Measurements from ENCODE around the gene BAIAP2L1. TPM values are rescaled to one million over a fixed set of nuclear protein-coding genes. Genes with fewer than 3 reads are reported as not detected.

Gene BAIAP2L1
- total and polyA plus RNA-seq, 2 experiments from 2014 or later: 24.1 to 38.3 TPM

DNA sequence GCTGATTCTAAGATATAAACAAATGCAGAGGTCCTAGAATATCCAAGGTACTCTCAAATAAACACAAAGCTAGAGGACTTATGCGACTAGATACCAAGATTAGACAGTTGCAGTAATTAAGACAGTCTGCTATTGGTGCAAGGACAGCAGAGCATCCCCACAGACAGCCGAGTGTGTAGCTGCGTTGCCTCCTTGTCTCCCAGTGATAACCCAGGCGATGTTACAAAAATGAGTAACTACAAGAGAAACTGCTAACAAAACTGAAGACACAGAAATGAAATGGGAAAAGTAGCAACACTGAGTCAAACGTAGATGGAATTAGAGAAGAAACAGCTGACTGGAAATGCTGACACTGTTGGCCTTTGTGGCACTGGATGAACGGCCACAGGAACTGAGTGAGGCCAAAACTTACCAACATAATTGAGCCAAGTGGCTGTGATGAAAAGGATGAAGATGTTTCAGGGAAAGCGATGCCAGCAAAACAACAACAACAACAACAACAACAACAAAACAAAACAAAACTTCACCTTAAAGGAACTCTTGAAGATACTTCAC is 54.3 kb downstream of the BAIAP2L1 start:
- no peaks in the 10 kb centered on the region for H3K4me1 Mint-ChIP-seq
- H3K36me3 ChIP-seq (ENCODE audit: insufficient read depth): no peaks in the 10 kb centered on the region; the same call in 1 of the 2 replicates
- no peak overlapping the region for H3K27ac Mint-ChIP-seq
- H2AFZ ChIP-seq: no peak overlapping the region
- peaks cover 71% of the 10 kb centered on the region for H3K79me2 ChIP-seq (replicated peaks; ENCODE audit: insufficient read depth)
- no peak for ATAC-seq
- no peaks in the 10 kb centered on the region for H3K27me3 Mint-ChIP-seq (ENCODE audit: insufficient read depth, low read depth, poor library complexity)
- peaks cover 11% of the 10 kb centered on the region for H3K36me3 Mint-ChIP-seq (ENCODE audit: low read depth)
- H4K20me1 ChIP-seq (replicated peaks; ENCODE audit: insufficient read depth): peaks cover 34% of the 10 kb centered on the region
- no peak overlapping the region for H3K4me2 ChIP-seq
- no peaks in the 10 kb centered on the region for H3F3A ChIP-seq (replicated peaks; ENCODE audit: low read depth)
- H3K9me3 Mint-ChIP-seq: no peaks in the 10 kb centered on the region; the same call in 2 of the 3 replicates
- H3K4me3 Mint-ChIP-seq: no peak overlapping the region
- no peaks in the 10 kb centered on the region for H3K4me1 ChIP-seq (ENCODE audit: insufficient read depth)
- H3K27me3 ChIP-seq (ENCODE audit: insufficient read depth): no peaks in the 10 kb centered on the region
- no peak overlapping the region for H3K4me3 ChIP-seq
- no peak for DNase-seq (ENCODE audit: low spot score)
- H3K27ac ChIP-seq (ENCODE audit: low read depth): no peak overlapping the region
- H3K9me2 ChIP-seq (ENCODE audit: insufficient read depth): no peaks in the 10 kb centered on the region
- no peak for TF ChIP-seq EZH2phosphoT487 (IDR thresholded peaks at IDR 0.05; ENCODE audit: unreplicated experiment)
- no peak for TF ChIP-seq POLR2AphosphoS5 (IDR thresholded peaks at IDR 0.05; ENCODE audit: low read depth)
- TF ChIP-seq, protein P1, sequence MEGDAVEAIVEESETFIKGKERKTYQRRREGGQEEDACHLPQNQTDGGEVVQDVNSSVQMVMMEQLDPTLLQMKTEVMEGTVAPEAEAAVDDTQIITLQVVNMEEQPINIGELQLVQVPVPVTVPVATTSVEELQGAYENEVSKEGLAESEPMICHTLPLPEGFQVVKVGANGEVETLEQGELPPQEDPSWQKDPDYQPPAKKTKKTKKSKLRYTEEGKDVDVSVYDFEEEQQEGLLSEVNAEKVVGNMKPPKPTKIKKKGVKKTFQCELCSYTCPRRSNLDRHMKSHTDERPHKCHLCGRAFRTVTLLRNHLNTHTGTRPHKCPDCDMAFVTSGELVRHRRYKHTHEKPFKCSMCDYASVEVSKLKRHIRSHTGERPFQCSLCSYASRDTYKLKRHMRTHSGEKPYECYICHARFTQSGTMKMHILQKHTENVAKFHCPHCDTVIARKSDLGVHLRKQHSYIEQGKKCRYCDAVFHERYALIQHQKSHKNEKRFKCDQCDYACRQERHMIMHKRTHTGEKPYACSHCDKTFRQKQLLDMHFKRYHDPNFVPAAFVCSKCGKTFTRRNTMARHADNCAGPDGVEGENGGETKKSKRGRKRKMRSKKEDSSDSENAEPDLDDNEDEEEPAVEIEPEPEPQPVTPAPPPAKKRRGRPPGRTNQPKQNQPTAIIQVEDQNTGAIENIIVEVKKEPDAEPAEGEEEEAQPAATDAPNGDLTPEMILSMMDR (conservative IDR thresholded peaks at IDR 0.05; ENCODE audit: low read depth in 2 of 2): no peak
- TF ChIP-seq STAT1 (IDR thresholded peaks at IDR 0.05; ENCODE audit: unreplicated experiment): no peak
- no peak for TF ChIP-seq ZNF114 (CRISPR knock-in tag; IDR thresholded peaks at IDR 0.05)
- TF ChIP-seq JUNB (IDR thresholded peaks at IDR 0.05; ENCODE audit: unreplicated experiment): no peak
- TF ChIP-seq EZH2 (IDR thresholded peaks at IDR 0.05; ENCODE audit: low read depth, unreplicated experiment): no peak
- TF ChIP-seq, protein P2, sequence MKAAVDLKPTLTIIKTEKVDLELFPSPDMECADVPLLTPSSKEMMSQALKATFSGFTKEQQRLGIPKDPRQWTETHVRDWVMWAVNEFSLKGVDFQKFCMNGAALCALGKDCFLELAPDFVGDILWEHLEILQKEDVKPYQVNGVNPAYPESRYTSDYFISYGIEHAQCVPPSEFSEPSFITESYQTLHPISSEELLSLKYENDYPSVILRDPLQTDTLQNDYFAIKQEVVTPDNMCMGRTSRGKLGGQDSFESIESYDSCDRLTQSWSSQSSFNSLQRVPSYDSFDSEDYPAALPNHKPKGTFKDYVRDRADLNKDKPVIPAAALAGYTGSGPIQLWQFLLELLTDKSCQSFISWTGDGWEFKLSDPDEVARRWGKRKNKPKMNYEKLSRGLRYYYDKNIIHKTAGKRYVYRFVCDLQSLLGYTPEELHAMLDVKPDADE (IDR thresholded peaks at IDR 0.05): no peak
- TF ChIP-seq, protein P3, sequence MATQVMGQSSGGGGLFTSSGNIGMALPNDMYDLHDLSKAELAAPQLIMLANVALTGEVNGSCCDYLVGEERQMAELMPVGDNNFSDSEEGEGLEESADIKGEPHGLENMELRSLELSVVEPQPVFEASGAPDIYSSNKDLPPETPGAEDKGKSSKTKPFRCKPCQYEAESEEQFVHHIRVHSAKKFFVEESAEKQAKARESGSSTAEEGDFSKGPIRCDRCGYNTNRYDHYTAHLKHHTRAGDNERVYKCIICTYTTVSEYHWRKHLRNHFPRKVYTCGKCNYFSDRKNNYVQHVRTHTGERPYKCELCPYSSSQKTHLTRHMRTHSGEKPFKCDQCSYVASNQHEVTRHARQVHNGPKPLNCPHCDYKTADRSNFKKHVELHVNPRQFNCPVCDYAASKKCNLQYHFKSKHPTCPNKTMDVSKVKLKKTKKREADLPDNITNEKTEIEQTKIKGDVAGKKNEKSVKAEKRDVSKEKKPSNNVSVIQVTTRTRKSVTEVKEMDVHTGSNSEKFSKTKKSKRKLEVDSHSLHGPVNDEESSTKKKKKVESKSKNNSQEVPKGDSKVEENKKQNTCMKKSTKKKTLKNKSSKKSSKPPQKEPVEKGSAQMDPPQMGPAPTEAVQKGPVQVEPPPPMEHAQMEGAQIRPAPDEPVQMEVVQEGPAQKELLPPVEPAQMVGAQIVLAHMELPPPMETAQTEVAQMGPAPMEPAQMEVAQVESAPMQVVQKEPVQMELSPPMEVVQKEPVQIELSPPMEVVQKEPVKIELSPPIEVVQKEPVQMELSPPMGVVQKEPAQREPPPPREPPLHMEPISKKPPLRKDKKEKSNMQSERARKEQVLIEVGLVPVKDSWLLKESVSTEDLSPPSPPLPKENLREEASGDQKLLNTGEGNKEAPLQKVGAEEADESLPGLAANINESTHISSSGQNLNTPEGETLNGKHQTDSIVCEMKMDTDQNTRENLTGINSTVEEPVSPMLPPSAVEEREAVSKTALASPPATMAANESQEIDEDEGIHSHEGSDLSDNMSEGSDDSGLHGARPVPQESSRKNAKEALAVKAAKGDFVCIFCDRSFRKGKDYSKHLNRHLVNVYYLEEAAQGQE (IDR thresholded peaks at IDR 0.05; ENCODE audit: unreplicated experiment): no peak
- no peak for TF ChIP-seq ZNF331 (CRISPR knock-in tag; IDR thresholded peaks at IDR 0.05; ENCODE audit: low read depth)
- TF ChIP-seq NANOG (IDR thresholded peaks at IDR 0.05; ENCODE audit: borderline replicate concordance): no peak
- TF ChIP-seq, protein P4, sequence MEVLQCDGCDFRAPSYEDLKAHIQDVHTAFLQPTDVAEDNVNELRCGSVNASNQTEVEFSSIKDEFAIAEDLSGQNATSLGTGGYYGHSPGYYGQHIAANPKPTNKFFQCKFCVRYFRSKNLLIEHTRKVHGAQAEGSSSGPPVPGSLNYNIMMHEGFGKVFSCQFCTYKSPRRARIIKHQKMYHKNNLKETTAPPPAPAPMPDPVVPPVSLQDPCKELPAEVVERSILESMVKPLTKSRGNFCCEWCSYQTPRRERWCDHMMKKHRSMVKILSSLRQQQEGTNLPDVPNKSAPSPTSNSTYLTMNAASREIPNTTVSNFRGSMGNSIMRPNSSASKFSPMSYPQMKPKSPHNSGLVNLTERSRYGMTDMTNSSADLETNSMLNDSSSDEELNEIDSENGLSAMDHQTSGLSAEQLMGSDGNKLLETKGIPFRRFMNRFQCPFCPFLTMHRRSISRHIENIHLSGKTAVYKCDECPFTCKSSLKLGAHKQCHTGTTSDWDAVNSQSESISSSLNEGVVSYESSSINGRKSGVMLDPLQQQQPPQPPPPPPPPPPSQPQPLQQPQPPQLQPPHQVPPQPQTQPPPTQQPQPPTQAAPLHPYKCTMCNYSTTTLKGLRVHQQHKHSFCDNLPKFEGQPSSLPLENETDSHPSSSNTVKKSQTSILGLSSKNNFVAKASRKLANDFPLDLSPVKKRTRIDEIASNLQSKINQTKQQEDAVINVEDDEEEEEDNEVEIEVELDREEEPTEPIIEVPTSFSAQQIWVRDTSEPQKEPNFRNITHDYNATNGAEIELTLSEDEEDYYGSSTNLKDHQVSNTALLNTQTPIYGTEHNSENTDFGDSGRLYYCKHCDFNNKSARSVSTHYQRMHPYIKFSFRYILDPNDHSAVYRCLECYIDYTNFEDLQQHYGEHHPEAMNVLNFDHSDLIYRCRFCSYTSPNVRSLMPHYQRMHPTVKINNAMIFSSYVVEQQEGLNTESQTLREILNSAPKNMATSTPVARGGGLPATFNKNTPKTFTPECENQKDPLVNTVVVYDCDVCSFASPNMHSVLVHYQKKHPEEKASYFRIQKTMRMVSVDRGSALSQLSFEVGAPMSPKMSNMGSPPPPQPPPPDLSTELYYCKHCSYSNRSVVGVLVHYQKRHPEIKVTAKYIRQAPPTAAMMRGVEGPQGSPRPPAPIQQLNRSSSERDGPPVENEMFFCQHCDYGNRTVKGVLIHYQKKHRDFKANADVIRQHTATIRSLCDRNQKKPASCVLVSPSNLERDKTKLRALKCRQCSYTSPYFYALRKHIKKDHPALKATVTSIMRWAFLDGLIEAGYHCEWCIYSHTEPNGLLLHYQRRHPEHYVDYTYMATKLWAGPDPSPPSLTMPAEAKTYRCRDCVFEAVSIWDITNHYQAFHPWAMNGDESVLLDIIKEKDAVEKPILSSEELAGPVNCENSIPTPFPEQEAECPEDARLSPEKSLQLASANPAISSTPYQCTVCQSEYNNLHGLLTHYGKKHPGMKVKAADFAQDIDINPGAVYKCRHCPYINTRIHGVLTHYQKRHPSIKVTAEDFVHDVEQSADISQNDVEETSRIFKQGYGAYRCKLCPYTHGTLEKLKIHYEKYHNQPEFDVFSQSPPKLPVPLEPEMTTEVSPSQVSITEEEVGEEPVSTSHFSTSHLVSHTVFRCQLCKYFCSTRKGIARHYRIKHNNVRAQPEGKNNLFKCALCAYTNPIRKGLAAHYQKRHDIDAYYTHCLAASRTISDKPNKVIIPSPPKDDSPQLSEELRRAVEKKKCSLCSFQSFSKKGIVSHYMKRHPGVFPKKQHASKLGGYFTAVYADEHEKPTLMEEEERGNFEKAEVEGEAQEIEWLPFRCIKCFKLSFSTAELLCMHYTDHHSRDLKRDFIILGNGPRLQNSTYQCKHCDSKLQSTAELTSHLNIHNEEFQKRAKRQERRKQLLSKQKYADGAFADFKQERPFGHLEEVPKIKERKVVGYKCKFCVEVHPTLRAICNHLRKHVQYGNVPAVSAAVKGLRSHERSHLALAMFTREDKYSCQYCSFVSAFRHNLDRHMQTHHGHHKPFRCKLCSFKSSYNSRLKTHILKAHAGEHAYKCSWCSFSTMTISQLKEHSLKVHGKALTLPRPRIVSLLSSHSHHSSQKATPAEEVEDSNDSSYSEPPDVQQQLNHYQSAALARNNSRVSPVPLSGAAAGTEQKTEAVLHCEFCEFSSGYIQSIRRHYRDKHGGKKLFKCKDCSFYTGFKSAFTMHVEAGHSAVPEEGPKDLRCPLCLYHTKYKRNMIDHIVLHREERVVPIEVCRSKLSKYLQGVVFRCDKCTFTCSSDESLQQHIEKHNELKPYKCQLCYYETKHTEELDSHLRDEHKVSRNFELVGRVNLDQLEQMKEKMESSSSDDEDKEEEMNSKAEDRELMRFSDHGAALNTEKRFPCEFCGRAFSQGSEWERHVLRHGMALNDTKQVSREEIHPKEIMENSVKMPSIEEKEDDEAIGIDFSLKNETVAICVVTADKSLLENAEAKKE (CRISPR knock-in tag; IDR thresholded peaks at IDR 0.05): no peak
- TF ChIP-seq CREB1 (CRISPR knock-in tag; IDR thresholded peaks at IDR 0.05; ENCODE audit: low read depth): no peak

All from GM23338 (cell line).